Transverse colon (tissue), 4 donors: Measurements from ENCODE around the gene RGS9. TPM values are rescaled to one million over a fixed set of nuclear protein-coding genes. Genes with fewer than 3 reads are reported as not detected.

Source experiments
- DNase-seq: peaks from one replicate; pipeline ENCODE4 v3.0.0-alpha.2; 2019
- H3K27ac ChIP-seq, 4 donors: fragments of 200-600 bp; sonication (generic); 2 replicates each; pipeline ENCODE4 v1.5.1; 2016 to 2018; ENCODE audit warnings: inconsistent platforms in 4 of 4
- H3K27me3 ChIP-seq: fragments of 200-600 bp; sonication (generic); 2 replicates; pipeline ENCODE4 v1.5.1; 2017; ENCODE audit warnings: inconsistent platforms
- H3K36me3 ChIP-seq, 4 donors: fragments of 200-600 bp; sonication (generic); 2 replicates each; pipeline ENCODE4 v1.5.1; 2017 to 2019; ENCODE audit warnings: inconsistent platforms in 4 of 4
- H3K4me1 ChIP-seq, 4 donors: fragments of 200-600 bp; sonication (generic); 2 replicates each; pipeline ENCODE4 v1.5.1; 2017 to 2020; ENCODE audit warnings: inconsistent platforms in 4 of 4
- H3K4me3 ChIP-seq, 4 donors: fragments of 200-600 bp; sonication (generic); 1 replicate in 1 of 4; 2 replicates in 3 of 4; pipeline versions ENCODE4 v1.5.1 to v1.6.1; 2017 to 2019; ENCODE audit warnings: inconsistent platforms in 4 of 4
- H3K9me3 ChIP-seq, 2 donors: fragments of 200-600 bp; sonication (generic); 2 replicates each; pipeline ENCODE4 v1.5.1; 2017 to 2019; ENCODE audit warnings: inconsistent platforms in 2 of 2
- CTCF ChIP-seq, 5 experiments: fragments of 200-600 bp in 3 of 5; fragments of 450-650 bp in 2 of 5; sonication (generic) in 3 of 5; IDR thresholded peaks; 1 replicate in 2 of 5; 2 replicates in 3 of 5; pipeline ENCODE4 v1.5.1; 2016 to 2017; ENCODE audit warnings: antibody characterized with exemption in 5 of 5, inconsistent platforms in 3 of 5, mild to moderate bottlenecking in 2 of 5, moderate library complexity in 1 of 5
- EP300 ChIP-seq: sonication (generic); formaldehyde crosslinking; IDR thresholded peaks from one replicate; pipeline ENCODE4 v1.6.1; 2017; ENCODE audit warnings: antibody characterized with exemption, low read depth
- POLR2A ChIP-seq: fragments of 450-650 bp; IDR thresholded peaks from one replicate; pipeline ENCODE4 v1.6.1; 2016; ENCODE audit warnings: antibody characterized with exemption, mild to moderate bottlenecking, moderate library complexity
- POLR2AphosphoS5 ChIP-seq, 3 donors: sonication (generic); formaldehyde crosslinking; IDR thresholded peaks; one replicate each; pipeline ENCODE4 v1.6.1; 2016; ENCODE audit warnings: antibody characterized with exemption in 3 of 3
- WGBS, 2 donors: methylation state at CpG; one replicate each; pipeline ENCODE4 v1.1.5; 2018; ENCODE audit warnings: low coverage in 1 of 2; 5-methylcytosine and 5-hydroxymethylcytosine counted together
- in situ Hi-C, 4 donors: fragments of 200-750 bp; cut with MboI; loops; one replicate each; pipeline versions ENCODE4 v1.15.0 to v1.15.1; 2017; ENCODE audit warnings: low sequenced_read_pairs in 3 of 4, low pct_ligation_motif_present in 1 of 4, low pct_unique_long_range_greater_than_20kb in 1 of 4
- intact Hi-C: fragments of 100-400 bp; cut with DNase I; formaldehyde crosslinking; loops from one replicate; pipeline ENCODE4 v1.15.1; 2023; ENCODE audit warnings: low total_unique reads
- total RNA-seq, 4 donors: library from RNA; depleted of rRNA; stranded (reverse); fragments of >200 nt; gene quantifications; one replicate each; pipeline ENCODE4 v1.1.0, GENCODE V29; 2016

The RGS9 gene
- total RNA-seq, 4 donors from 2014 or later: 2.6 to 10.6 (median 7.8) TPM; not detected in 1

GRCh38 chr17:65228734-65229620 is 91.8 kb downstream of the RGS9 start:
- in situ Hi-C loops: loop anchor here in 2 of 4 donors (25.0 kb wide), 1 partner anchor 758 kb away; no protein-coding TSS in a partner anchor
- no peak for TF ChIP-seq EP300
- TF ChIP-seq CTCF (IDR thresholded peaks at IDR 0.05): no peak
- no peak for TF ChIP-seq POLR2A
- TF ChIP-seq POLR2AphosphoS5 (IDR thresholded peaks at IDR 0.05): no peak
- no peak for DNase-seq
- no peak overlapping the region for H3K4me3 ChIP-seq
- intact Hi-C loops: no loop called here
- WGBS, 2 donors: 29 to 52% methylated on average over 1 to 12 of the region's 12 CpGs
- no peaks in the 10 kb centered on the region for H3K27me3 ChIP-seq
- H3K4me1 ChIP-seq: peaks cover 0 to 11% (median 4%) of the 10 kb centered on the region in 4 donors
- no peaks in the 10 kb centered on the region for H3K36me3 ChIP-seq
- H3K9me3 ChIP-seq: no peaks in the 10 kb centered on the region
- no peak overlapping the region for H3K27ac ChIP-seq

- no peak for DNase-seq
- H3K4me1 ChIP-seq: peaks cover 0 to 11% (median 4%) of the 10 kb centered on the region in 4 donors
- intact Hi-C loops (no loop called here), in situ Hi-C loops (loop anchor here in 2 of 4 donors (25.0 kb wide), 1 partner anchor 758 kb away; no protein-coding TSS in a partner anchor)
- H3K4me3 ChIP-seq: no peak overlapping the region
- no peak overlapping the region for H3K27ac ChIP-seq
- TF ChIP-seq CTCF (IDR thresholded peaks at IDR 0.05): no peak
- no peak for TF ChIP-seq POLR2AphosphoS5 (IDR thresholded peaks at IDR 0.05)
- TF ChIP-seq POLR2A: no peak
- no peak for TF ChIP-seq EP300
- H3K27me3 ChIP-seq: no peaks in the 10 kb centered on the region
- no peaks in the 10 kb centered on the region for H3K9me3 ChIP-seq
- H3K36me3 ChIP-seq: no peaks in the 10 kb centered on the region
- WGBS, 2 donors: 94 to 100% methylated on average over 3 of the region's 3 CpGs
Observed at GRCh38 chr17:65229621-65229995, 92.4 kb downstream of the RGS9 start.

GRCh38 chr17:65230040-65230439 is 92.9 kb downstream of the RGS9 start:
- in situ Hi-C loops: loop anchor here in 2 of 4 donors (10.0 to 25.0 kb wide), 2 partner anchors 757 to 935 kb away; no protein-coding TSS in a partner anchor
- Histone ChIP-seq H3K9me3 (no peaks in the 10 kb centered on the region), H3K4me1 (peaks cover 0 to 11% (median 4%) of the 10 kb centered on the region in 4 donors), H3K4me3 (no peak overlapping the region), H3K27me3 (no peaks in the 10 kb centered on the region), H3K27ac (no peak overlapping the region), H3K36me3 (no peaks in the 10 kb centered on the region)
- TF ChIP-seq POLR2AphosphoS5 (IDR thresholded peaks at IDR 0.05): no peak
- TF ChIP-seq CTCF (IDR thresholded peaks at IDR 0.05): no peak
- TF ChIP-seq POLR2A: no peak
- no peak for TF ChIP-seq EP300
- intact Hi-C loops: no loop called here
- WGBS, 2 donors: 89 to 98% methylated on average over 2 to 4 of the region's 4 CpGs
- no peak for DNase-seq

GRCh38 chr17:65231086-65231485 is 93.9 kb downstream of the RGS9 start:
- H3K4me1 ChIP-seq: peaks cover 0 to 11% (median 4%) of the 10 kb centered on the region in 4 donors
- H3K27me3 ChIP-seq: no peaks in the 10 kb centered on the region
- intact Hi-C loops (no loop called here), in situ Hi-C loops (loop anchor here in 2 of 4 donors (10.0 to 25.0 kb wide), 2 partner anchors 756 to 934 kb away; no protein-coding TSS in a partner anchor)
- H3K4me3 ChIP-seq: no peak overlapping the region
- no peak overlapping the region for H3K27ac ChIP-seq
- H3K9me3 ChIP-seq: no peaks in the 10 kb centered on the region
- WGBS, 2 donors: 60 to 62% methylated on average over 3 to 5 of the region's 5 CpGs
- TF ChIP-seq POLR2AphosphoS5 (IDR thresholded peaks at IDR 0.05) (no peak), CTCF (IDR thresholded peaks at IDR 0.05) (no peak), EP300 (no peak), POLR2A (no peak)
- no peaks in the 10 kb centered on the region for H3K36me3 ChIP-seq
- no peak for DNase-seq
